GM19351 (cell line): ENCODE results near the gene SCP2.

Source experiments
- ATAC-seq: cut with Tn5 transposase; IDR thresholded peaks from one replicate; pipeline ENCODE4 v1.9.1; 2021; ENCODE audit warnings: mild to moderate bottlenecking, moderate library complexity; ENCODE audit not compliant: unreplicated experiment

Gene SCP2

GRCh38 chr1:53080041-53080440 lies 153.0 kb downstream of the SCP2 start:
- ATAC-seq: no peak

- ATAC-seq: no peak
Measured at GRCh38 chr1:53080769-53081168, 153.7 kb downstream of the SCP2 start.

GRCh38 chr1:53081384-53082066 lies 154.4 kb downstream of the SCP2 start:
- ATAC-seq: no peak

GRCh38 chr1:53082826-53083455 lies 155.9 kb downstream of the SCP2 start:
- no peak for ATAC-seq

GRCh38 chr1:53083636-53084588 lies 156.8 kb downstream of the SCP2 start:
- no peak for ATAC-seq

- no peak for ATAC-seq
Measured at GRCh38 chr1:53084589-53084971, 157.5 kb downstream of the SCP2 start.

GRCh38 chr1:53085405-53085804 lies 158.3 kb downstream of the SCP2 start:
- no peak for ATAC-seq

GRCh38 chr1:53086491-53087070 lies 159.5 kb downstream of the SCP2 start:
- no peak for ATAC-seq

- ATAC-seq: no peak
Measured at GRCh38 chr1:53087332-53088285, 160.5 kb downstream of the SCP2 start.

- no peak for ATAC-seq
Measured at GRCh38 chr1:53088616-53089300, 161.7 kb downstream of the SCP2 start.

GRCh38 chr1:53089478-53090226 lies 162.6 kb downstream of the SCP2 start:
- ATAC-seq: no peak

- no peak for ATAC-seq
Measured at GRCh38 chr1:53090227-53091147, 163.4 kb downstream of the SCP2 start.

GRCh38 chr1:53091841-53092645 lies 165.0 kb downstream of the SCP2 start:
- ATAC-seq: no peak

- ATAC-seq: no peak
Measured at GRCh38 chr1:53092659-53093450, 165.8 kb downstream of the SCP2 start.

- ATAC-seq: no peak
Measured at GRCh38 chr1:53093451-53093754, 166.3 kb downstream of the SCP2 start.

- no peak for ATAC-seq
Measured at GRCh38 chr1:53093778-53094532, 166.9 kb downstream of the SCP2 start.
